Measurements from ENCODE around the gene NOTCH4. TPM values are rescaled to one million over a fixed set of nuclear protein-coding genes. Genes with fewer than 3 reads are reported as not detected.
"Not testable (repeated sequence)": the region's sequence is repeated elsewhere in the genome, so short reads cannot be mapped to it uniquely, and the experiment has no call there.

NOTCH4 gene
- polyA plus RNA-seq (2013, experiment 1 of 2) = 0.73 TPM
- polyA plus RNA-seq (2013, experiment 2 of 2) = 0.55 TPM

DNA sequence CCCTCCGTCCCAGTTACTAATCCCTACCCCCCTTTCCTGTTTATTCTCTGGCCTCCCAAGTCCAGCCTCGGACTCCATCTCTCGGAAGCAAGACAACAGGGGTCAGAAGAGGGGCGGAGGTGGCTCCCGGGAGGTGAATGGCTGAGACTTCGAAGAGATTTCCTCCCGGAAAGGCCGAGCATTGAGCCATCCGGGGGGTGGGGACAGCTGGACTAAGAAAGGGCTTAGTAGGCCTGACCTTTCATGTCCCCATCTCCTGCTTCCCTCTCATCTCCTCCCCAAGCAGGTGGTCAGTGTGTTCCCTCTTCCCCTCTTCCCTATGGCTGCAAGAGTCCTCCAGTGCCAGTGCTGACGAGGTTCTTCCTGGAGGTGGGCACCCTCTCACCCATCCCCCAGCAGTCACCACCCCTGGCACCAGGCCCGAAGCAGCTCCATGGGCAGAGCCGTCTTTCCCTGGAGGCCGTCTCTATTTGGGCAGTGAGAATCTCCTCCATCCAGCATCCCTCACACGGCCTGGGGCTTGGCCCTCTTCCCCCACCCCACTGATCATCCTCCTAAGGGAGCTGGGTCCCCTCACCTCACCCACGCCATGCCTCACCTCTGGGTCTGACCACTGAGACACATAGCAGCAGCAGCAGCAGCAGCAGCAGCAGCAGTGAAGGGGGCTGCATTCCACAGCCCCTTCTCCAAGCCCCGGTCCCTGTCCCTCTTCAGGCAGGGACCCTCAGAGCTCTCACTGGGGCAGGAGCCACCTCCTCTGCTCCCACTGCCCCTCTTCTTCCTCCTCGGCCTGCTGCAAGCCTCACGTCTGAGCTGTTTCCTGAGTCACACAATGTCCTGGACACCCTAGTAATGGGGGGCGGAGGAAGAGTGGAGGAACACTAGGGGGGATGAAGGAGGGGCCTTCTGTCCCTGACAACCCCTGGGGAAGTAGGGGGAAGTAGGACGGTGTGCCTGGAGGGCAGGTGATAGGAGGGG is at the start of gene NOTCH4:
TSS of gene NOTCH4 (minus strand) at position 810 of the 978 bp plus-strand sequence. CDS start at position 671, 139 bp downstream.
- no peak within 1 kb of the TSS for H2BK5ac ChIP-seq (ENCODE audit: low read depth, low read length, poor library complexity, severe bottlenecking)
- no peak within 1 kb of the TSS for H2BK15ac ChIP-seq (ENCODE audit: low read depth, poor library complexity, severe bottlenecking)
- H3K9ac ChIP-seq (ENCODE audit: low read length) = no peak within 1 kb of the TSS
- no peak within 1 kb of the TSS for H2BK12ac ChIP-seq (ENCODE audit: low read length in 2 of 2)
- no peak within 1 kb of the TSS for H3K27ac ChIP-seq (ENCODE audit: low read length, poor library complexity, severe bottlenecking)
- no peaks in the 10 kb centered on the region for H3K79me1 ChIP-seq (replicated peaks; ENCODE audit: low read length, poor library complexity, severe bottlenecking)
- H3K4me2 ChIP-seq (ENCODE audit: low read length, poor library complexity, severe bottlenecking) = no peak within 1 kb of the TSS
- H2AFZ ChIP-seq (ENCODE audit: low read depth, low read length) = no peak within 1 kb of the TSS
- peaks cover 35 to 67% of the 10 kb centered on the region in 2 experiments for H3K27me3 ChIP-seq (ENCODE audit: control insufficient read depth in 1 of 2, insufficient read depth in 1 of 2, low read length in 2 of 2)
- DNase-seq = no peak
- H2AK5ac ChIP-seq (ENCODE audit: low read length, severe bottlenecking) = no peak within 1 kb of the TSS
- no peak within 1 kb of the TSS for H4K91ac ChIP-seq (ENCODE audit: low read length)
- no peak within 1 kb of the TSS for H3K18ac ChIP-seq (ENCODE audit: low read depth in 1 of 2, low read length in 2 of 2)
- no peak within 1 kb of the TSS for H2BK120ac ChIP-seq (ENCODE audit: low read depth, low read length)
- no peak within 1 kb of the TSS for H4K8ac ChIP-seq (ENCODE audit: low read length)
- no peaks in the 10 kb centered on the region for H3K9me3 ChIP-seq (ENCODE audit: control insufficient read depth, low read length)
- H3K4me3 ChIP-seq (ENCODE audit: insufficient read depth in 1 of 2, low read depth in 1 of 2, low read length in 2 of 2) = no peak within 1 kb of the TSS
- 69% methylated on average over 19 of the region's 20 CpGs for WGBS
- peak within 1 kb of the TSS in 1 of 2 experiments; percentile 27 for H3K23ac ChIP-seq (ENCODE audit: low read length in 2 of 2)
- no peaks in the 10 kb centered on the region for H3K4me1 ChIP-seq (ENCODE audit: control insufficient read depth, insufficient read depth, low read depth, low read length)
- no peak within 1 kb of the TSS for H3K4ac ChIP-seq (ENCODE audit: low read depth in 1 of 2, low read length in 2 of 2)
- H3K36me3 ChIP-seq (ENCODE audit: control insufficient read depth in 1 of 2, insufficient read depth in 2 of 2, low read depth in 1 of 2, low read length in 2 of 2) = no peaks in the 10 kb centered on the region
- H3K14ac ChIP-seq (ENCODE audit: low read length in 2 of 2) = peak within 1 kb of the TSS in 1 of 2 experiments; percentile 28

DNA sequence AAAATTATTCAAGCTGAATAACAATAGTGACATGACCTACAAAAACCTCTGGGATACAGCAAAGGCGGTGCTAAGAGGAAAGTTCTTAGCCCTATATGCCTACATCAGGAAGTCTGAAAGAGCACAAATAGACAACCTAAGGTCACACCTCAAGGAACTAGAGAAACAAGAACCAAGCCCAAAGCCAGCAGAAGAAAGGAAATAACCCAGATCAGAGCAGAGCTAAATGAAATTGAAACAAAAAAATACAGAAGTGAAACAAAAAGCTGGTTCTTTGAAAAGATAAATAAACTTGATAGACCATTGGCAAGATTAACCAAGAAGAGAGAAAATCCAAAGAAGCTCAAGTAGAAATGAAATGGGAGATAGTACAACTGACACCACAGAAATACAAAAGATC is 47.6 kb upstream of the NOTCH4 start:
- H3K23ac ChIP-seq (ENCODE audit: low read length in 2 of 2) = no peak overlapping the region
- no peaks in the 10 kb centered on the region for H3K27me3 ChIP-seq (ENCODE audit: control insufficient read depth in 1 of 2, insufficient read depth in 1 of 2, low read length in 2 of 2)
- no peaks in the 10 kb centered on the region for H3K36me3 ChIP-seq (ENCODE audit: control insufficient read depth in 1 of 2, insufficient read depth in 2 of 2, low read depth in 1 of 2, low read length in 2 of 2)
- H4K91ac ChIP-seq (ENCODE audit: low read length) = no peak overlapping the region
- no peak overlapping the region for H3K9ac ChIP-seq (ENCODE audit: low read length)
- no peaks in the 10 kb centered on the region for H3K79me1 ChIP-seq (replicated peaks; ENCODE audit: low read length, poor library complexity, severe bottlenecking)
- H2BK15ac ChIP-seq (ENCODE audit: low read depth, poor library complexity, severe bottlenecking) = no peak overlapping the region
- no peak overlapping the region for H3K14ac ChIP-seq (ENCODE audit: low read length in 2 of 2)
- no peak overlapping the region for H3K27ac ChIP-seq (ENCODE audit: low read length, poor library complexity, severe bottlenecking)
- H2BK5ac ChIP-seq (ENCODE audit: low read depth, low read length, poor library complexity, severe bottlenecking) = no peak overlapping the region
- no peaks in the 10 kb centered on the region for H3K9me3 ChIP-seq (ENCODE audit: control insufficient read depth, low read length)
- H3K4me2 ChIP-seq (ENCODE audit: low read length, poor library complexity, severe bottlenecking) = no peak overlapping the region
- H2BK12ac ChIP-seq (ENCODE audit: low read length in 2 of 2) = no peak overlapping the region
- no peaks in the 10 kb centered on the region for H3K4me1 ChIP-seq (ENCODE audit: control insufficient read depth, insufficient read depth, low read depth, low read length)
- 100% methylated on average over 1 of the region's 1 CpG for WGBS
- H2BK120ac ChIP-seq (ENCODE audit: low read depth, low read length) = no peak overlapping the region
- H3K4ac ChIP-seq (ENCODE audit: low read depth in 1 of 2, low read length in 2 of 2) = no peak overlapping the region
- DNase-seq = no peak
- no peak overlapping the region for H2AK5ac ChIP-seq (ENCODE audit: low read length, severe bottlenecking)
- no peak overlapping the region for H3K4me3 ChIP-seq (ENCODE audit: insufficient read depth in 1 of 2, low read depth in 1 of 2, low read length in 2 of 2)
- no peak overlapping the region for H4K8ac ChIP-seq (ENCODE audit: low read length)
- H3K18ac ChIP-seq (ENCODE audit: low read depth in 1 of 2, low read length in 2 of 2) = no peak overlapping the region
- no peak overlapping the region for H2AFZ ChIP-seq (ENCODE audit: low read depth, low read length)

DNA sequence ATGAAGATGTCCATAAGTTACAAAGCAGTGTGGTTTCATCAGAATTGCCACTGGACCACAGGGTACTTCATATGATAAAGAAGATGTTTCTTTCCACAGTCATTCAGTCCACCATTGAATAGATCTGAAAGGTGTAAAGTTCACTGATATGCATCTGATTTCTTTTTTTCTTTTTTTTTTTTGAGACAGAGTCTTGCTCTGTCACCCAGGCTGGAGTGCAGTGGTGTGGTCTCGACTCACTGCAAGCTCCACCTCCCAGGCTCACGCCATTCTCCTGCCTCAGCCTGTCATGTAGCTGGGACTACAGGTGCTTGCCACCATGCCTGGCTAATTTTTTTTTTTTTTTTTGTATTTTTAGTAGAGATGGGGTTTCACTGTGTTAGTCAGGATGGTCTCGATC is 44.6 kb upstream of the NOTCH4 start:
- not testable (repeated sequence) for H3K27ac ChIP-seq (ENCODE audit: low read length, poor library complexity, severe bottlenecking); H3K4me1 ChIP-seq (ENCODE audit: control insufficient read depth, insufficient read depth, low read depth, low read length); H3K27me3 ChIP-seq (ENCODE audit: control insufficient read depth in 1 of 2, insufficient read depth in 1 of 2, low read length in 2 of 2); H2AK5ac ChIP-seq (ENCODE audit: low read length, severe bottlenecking); H3K9ac ChIP-seq (ENCODE audit: low read length); H2BK15ac ChIP-seq (ENCODE audit: low read depth, poor library complexity, severe bottlenecking); H3K23ac ChIP-seq (ENCODE audit: low read length in 2 of 2); H3K4me2 ChIP-seq (ENCODE audit: low read length, poor library complexity, severe bottlenecking); H3K4me3 ChIP-seq (ENCODE audit: insufficient read depth in 1 of 2, low read depth in 1 of 2, low read length in 2 of 2); H3K9me3 ChIP-seq (ENCODE audit: control insufficient read depth, low read length); DNase-seq; H2BK120ac ChIP-seq (ENCODE audit: low read depth, low read length); H3K36me3 ChIP-seq (ENCODE audit: control insufficient read depth in 1 of 2, insufficient read depth in 2 of 2, low read depth in 1 of 2, low read length in 2 of 2); H3K18ac ChIP-seq (ENCODE audit: low read depth in 1 of 2, low read length in 2 of 2); H4K8ac ChIP-seq (ENCODE audit: low read length); H2BK5ac ChIP-seq (ENCODE audit: low read depth, low read length, poor library complexity, severe bottlenecking); H2BK12ac ChIP-seq (ENCODE audit: low read length in 2 of 2); H3K79me1 ChIP-seq (replicated peaks; ENCODE audit: low read length, poor library complexity, severe bottlenecking); H2AFZ ChIP-seq (ENCODE audit: low read depth, low read length); H3K4ac ChIP-seq (ENCODE audit: low read depth in 1 of 2, low read length in 2 of 2); H3K14ac ChIP-seq (ENCODE audit: low read length in 2 of 2); H4K91ac ChIP-seq (ENCODE audit: low read length)
- 85% methylated on average over 2 of the region's 3 CpGs for WGBS

- Histone ChIP-seq H2AK5ac (ENCODE audit: low read length, severe bottlenecking) (no peak overlapping the region), H3K18ac (ENCODE audit: low read depth in 1 of 2, low read length in 2 of 2) (no peak overlapping the region), H2BK5ac (ENCODE audit: low read depth, low read length, poor library complexity, severe bottlenecking) (no peak overlapping the region), H3K36me3 (ENCODE audit: control insufficient read depth in 1 of 2, insufficient read depth in 2 of 2, low read depth in 1 of 2, low read length in 2 of 2) (no peaks in the 10 kb centered on the region), H3K4me2 (ENCODE audit: low read length, poor library complexity, severe bottlenecking) (no peak overlapping the region), H3K4me1 (ENCODE audit: control insufficient read depth, insufficient read depth, low read depth, low read length) (no peaks in the 10 kb centered on the region), H2AFZ (ENCODE audit: low read depth, low read length) (no peak overlapping the region), H3K79me1 (replicated peaks; ENCODE audit: low read length, poor library complexity, severe bottlenecking) (no peaks in the 10 kb centered on the region), H3K9me3 (ENCODE audit: control insufficient read depth, low read length) (no peaks in the 10 kb centered on the region), H3K4ac (ENCODE audit: low read depth in 1 of 2, low read length in 2 of 2) (no peak overlapping the region), H3K27ac (ENCODE audit: low read length, poor library complexity, severe bottlenecking) (no peak overlapping the region), H3K9ac (ENCODE audit: low read length) (no peak overlapping the region), H2BK12ac (ENCODE audit: low read length in 2 of 2) (no peak overlapping the region), H4K91ac (ENCODE audit: low read length) (no peak overlapping the region), H3K14ac (ENCODE audit: low read length in 2 of 2) (no peak overlapping the region), H3K23ac (ENCODE audit: low read length in 2 of 2) (no peak overlapping the region), H2BK15ac (ENCODE audit: low read depth, poor library complexity, severe bottlenecking) (no peak overlapping the region), H3K4me3 (ENCODE audit: insufficient read depth in 1 of 2, low read depth in 1 of 2, low read length in 2 of 2) (no peak overlapping the region), H4K8ac (ENCODE audit: low read length) (no peak overlapping the region), H2BK120ac (ENCODE audit: low read depth, low read length) (no peak overlapping the region), H3K27me3 (ENCODE audit: control insufficient read depth in 1 of 2, insufficient read depth in 1 of 2, low read length in 2 of 2) (no peaks in the 10 kb centered on the region)
- DNase-seq = no peak
Observed at GRCh38 chr6:32267035-32267434, 43.2 kb upstream of the NOTCH4 start.

Data from mesenchymal stem cell (in vitro differentiated cells and primary cell).